GM19324 (cell line): Measurements from ENCODE around the gene RFX8.
"Not testable (repeated sequence)": the region's sequence is repeated elsewhere in the genome, so short reads cannot be mapped to it uniquely, and the experiment has no call there.

ENCODE experiments used
- ATAC-seq: cut with Tn5 transposase; IDR thresholded peaks from one replicate; pipeline ENCODE4 v1.9.1; 2021; ENCODE audit warnings: mild to moderate bottlenecking, moderate library complexity; ENCODE audit not compliant: unreplicated experiment, low FRiP score

RFX8 gene

DNA sequence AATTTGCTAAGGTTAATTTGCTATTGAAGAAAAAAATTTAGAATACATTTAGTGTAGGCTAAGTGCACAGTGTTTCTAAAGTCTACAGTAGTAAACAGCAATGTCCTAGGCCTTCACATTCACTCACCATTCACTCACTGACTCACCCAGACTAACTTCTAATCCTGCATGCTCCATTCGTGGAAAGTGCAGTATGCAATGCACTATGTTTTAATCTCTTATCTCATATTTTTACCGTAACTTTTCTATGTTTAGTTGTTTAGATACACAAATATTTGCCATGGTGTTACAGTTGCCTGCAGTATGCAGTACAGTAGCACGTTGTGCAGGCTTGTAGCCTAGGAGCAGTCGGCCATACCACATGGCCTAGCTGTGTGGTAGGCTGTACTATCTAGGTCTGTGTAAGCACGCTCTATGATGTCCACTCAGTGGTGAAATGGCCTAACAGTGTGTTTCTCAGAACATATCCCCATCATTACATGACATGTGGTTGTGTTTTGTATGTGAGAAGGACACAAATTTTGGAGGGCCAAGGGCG lies 18.1 kb upstream of the RFX8 start:
- ATAC-seq = no peak

GRCh38 chr2:101486994-101487393 lies 12.1 kb upstream of the RFX8 start:
- ATAC-seq = no peak

DNA sequence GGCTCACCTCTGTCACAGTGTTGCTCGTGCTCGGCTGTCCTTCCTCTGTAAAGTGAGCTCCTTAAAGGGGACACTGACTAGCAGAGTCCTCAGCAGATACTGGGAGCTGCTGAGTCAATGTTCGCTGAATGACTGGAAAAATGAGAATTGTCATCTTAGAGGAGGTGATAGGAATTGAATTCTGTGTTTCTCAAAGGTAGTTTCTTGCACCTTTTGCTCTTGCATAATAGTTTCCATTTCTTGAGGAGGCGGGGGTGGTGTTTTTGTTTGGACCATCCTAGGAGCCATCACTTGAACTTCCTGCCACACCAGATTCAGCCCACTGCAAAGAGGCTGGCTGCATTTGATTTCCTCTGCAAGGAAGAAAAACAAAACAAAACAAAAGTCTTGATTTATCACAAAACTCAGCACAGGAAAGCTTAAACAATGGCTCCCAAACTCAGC lies 11.4 kb upstream of the RFX8 start:
- ATAC-seq = no peak

DNA sequence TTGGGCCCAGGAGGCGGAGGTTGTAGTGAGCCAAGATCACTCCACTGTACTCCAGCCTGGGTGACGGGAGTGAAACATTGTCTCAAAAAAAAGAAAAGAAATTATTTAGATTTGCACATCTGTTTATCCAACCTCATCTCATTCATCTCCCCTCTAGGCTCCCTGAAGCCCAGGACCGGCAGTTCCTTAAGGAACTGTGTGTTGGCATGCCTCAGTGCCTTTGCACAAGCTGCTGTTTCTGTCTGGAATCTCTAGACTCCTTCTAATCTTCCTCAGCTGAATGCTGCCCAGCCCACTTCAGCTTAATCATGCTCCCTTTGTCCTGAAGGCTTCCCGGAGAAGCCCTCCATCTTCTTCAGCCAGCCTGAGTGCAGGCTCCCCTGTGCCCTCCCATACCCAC lies 10.9 kb upstream of the RFX8 start:
- no peak for ATAC-seq

- ATAC-seq = no peak
These were observed 5.9 kb upstream of the RFX8 start for GRCh38 chr2:101480764-101481163.

DNA sequence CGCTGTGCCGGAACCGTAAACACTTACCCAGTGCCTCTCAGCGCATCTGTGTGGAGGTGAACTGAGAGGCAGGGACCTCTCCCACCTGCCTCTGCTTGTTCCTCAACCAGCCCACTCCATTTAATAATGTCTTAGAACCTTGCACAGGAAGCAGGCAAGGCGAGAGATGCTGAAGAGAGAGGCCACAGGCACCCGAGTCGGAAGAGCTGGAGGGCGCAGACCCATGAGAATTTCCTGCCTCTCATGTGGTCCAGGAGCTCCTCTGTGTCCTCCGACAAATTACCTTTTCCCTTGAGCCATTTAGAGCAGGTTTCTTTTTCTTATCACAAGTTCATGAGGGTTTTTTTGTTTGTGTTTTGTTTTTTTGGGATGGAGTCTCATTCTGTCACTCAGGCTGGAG lies 4.9 kb upstream of the RFX8 start:
- no peak for ATAC-seq

GRCh38 chr2:101479328-101479727 lies 4.4 kb upstream of the RFX8 start:
- no peak for ATAC-seq

GRCh38 chr2:101478181-101479001 lies 3.5 kb upstream of the RFX8 start:
- ATAC-seq = no peak

- ATAC-seq = no peak
These were observed 2.6 kb upstream of the RFX8 start for GRCh38 chr2:101477556-101477955.

GRCh38 chr2:101476605-101477208 lies 1.8 kb upstream of the RFX8 start:
- ATAC-seq = no peak

- ATAC-seq = no peak
These were observed 806 bp downstream of the RFX8 start for GRCh38 chr2:101473911-101474701.

DNA sequence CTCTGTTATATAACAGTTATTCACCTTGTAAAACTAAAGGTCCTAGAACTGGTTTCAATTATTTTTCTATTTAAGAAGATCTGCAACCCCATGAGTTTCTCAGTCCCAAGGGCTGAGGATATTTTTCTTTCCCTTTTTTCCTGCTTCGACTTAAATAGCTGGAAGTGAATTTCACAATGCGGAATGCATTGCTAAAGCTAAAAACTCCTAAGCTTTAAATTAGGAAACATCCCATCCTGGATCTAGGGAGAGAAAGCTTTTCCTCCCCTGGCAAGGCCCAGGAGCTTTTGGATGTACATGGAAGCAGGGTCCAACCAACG lies 1.4 kb downstream of the RFX8 start:
- no peak for ATAC-seq

GRCh38 chr2:101469863-101470262 lies 5.0 kb downstream of the RFX8 start:
- no peak for ATAC-seq

DNA sequence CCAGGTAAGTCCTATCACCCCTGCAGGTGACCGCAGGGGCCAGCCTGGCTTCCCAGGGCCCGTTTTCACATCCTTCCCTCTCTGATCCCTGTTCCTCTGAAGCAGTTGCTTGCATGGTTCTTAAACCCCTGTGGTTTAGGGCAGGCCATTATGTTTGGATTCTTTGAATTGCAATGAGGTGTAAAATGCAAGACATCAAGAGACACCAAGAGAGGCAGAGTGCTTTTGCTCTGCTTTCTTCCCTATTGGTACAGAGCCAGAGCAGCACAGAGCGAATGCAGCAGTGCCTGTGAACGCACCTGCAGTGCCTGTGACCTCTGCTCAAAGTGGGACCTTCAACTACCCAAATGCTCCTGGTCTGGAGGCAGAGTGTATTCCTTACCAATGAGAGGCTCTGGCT lies 7.6 kb downstream of the RFX8 start:
- ATAC-seq = no peak

DNA sequence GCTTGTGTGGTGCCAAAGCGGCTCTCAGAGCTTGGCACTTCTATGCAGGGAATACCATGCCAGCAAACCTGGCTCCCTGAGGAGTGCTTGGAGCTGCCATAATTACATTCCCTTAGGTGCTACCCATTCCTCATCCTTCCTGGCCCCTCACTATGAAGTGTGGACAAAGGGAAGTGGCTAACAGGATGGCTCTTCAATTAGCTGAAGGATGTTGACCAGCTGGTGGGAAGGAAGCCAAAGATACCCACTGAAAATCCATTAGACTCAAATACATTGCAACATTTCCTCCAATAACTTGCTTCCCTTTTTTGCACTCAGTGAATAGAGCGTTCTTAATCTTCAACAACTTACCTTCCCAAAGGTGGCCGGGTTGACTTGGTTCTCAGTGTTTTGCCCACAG lies 8.5 kb downstream of the RFX8 start:
- ATAC-seq = no peak

DNA sequence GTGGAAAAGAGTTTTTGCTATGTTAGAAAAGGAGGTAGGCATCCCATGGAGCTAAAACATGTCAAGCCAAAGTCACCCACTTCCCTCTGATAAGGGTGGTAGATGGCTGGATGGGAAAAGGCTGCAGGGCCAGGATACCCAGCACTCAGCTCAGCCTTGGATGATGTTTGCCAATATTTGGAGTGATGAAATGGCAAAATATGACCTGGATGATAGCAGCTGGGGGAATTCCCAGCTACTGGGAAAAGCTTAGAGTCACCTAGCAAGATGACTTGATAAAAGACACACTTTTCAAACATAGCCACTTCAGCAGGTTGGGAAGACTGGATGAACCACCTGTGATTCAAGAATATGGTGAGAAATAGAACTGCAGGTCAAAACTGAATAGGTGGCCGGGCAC lies 10.1 kb downstream of the RFX8 start:
- ATAC-seq = no peak

DNA sequence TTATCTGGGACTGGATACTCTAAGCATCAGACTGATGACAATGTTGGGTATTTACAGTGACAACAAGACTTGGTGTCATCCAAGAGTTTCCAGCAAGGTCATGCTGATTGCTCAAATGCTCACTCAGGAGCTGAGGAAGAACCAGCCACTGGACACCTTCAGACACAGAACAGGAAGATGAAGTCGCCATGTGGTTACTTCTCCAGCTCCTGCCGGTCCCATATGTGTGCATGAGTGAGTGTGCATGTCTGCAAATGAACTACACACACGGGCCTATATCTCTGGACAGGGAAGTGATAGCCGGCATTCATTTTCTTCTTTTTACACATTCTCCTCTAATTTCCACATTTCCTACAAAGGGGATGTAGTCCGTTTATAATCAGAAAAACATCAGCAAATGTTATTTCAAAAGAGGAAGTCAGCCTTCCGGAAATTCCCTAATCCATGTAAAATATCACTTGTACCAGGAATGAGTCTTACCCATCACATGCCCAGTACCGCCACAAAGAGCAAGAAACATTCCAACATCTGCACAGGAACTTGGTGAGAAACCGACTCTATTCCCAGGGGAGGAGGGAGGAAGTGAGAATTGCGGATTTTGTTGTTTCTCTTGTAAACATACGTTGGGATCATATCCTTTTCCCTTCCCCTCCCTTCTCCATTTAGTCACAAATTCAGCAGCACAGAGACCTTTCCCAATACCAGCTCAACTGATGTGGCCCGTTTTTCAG lies 10.8 kb downstream of the RFX8 start:
- no peak for ATAC-seq

DNA sequence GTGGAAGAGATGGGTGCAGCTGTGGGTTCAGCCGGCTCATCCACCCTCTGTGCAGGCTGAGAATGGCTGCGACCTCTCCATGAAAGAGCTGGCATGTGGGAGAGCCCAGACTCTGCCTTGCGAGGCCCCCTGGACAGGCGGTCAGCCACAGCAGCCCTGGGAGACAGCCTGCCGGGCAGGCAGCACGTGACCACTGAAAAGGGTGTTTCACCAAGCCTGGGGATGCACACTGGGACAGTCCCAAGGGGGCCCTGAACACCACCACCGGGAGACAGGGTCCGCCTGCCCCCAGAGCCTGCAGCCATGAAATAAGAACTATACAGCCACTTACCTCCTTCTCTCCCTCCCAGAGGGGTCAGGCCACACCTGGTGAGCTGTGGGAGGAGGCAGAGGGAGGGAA lies 11.5 kb downstream of the RFX8 start:
- no peak for ATAC-seq

DNA sequence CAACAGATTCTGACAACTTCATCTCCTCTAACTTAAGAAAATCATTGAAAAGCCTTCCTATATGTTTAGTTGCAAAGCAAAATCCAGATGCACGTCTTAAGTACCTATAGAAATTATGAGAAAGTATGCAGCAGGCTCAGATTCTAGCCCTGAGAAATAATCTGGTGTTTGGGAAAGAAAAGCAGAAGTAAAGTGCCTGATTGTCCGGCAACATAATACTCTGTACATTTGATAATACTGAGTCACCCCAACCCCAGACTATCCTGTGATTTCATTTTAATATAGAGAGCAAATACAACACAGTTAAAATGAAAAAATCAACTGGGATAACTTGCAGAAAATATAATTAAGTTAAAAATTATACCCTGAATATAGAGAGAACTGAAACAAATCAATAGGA lies 13.5 kb downstream of the RFX8 start:
- no peak for ATAC-seq

DNA sequence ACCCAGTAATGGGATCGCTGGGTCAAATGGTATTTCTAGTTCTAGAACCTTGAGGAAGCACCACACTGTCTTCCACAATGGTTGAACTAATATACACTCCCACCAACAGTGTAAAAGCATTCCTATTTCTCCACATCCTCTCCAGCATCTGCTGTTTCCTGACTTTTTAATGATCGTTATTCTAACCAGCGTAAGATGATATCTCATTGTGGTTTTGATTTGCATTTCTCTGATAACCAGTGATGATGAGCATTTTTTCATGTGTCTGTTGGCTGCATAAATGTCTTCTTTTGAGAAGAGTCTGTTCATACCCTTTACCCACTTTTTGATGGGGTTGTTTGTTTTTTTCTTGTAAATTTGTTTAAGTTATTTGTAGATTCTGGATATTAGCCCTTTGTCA lies 20.5 kb downstream of the RFX8 start:
- ATAC-seq = not testable (repeated sequence)

GRCh38 chr2:101450965-101451364 lies 23.9 kb downstream of the RFX8 start:
- ATAC-seq = no peak
